Activated CD4-positive, CD25-positive, alpha-beta regulatory T cell treated with anti-CD3 and anti-CD28 coated beads, Interleukin-2, amount 50 U/mL, for 16 hours (primary cell): ENCODE results near the gene PFKM.

Experiments used
- DNase-seq: peaks from one replicate; pipeline ENCODE4 v3.0.0-alpha.2; 2020; ENCODE audit warnings: low read depth, low spot score

The PFKM gene

GRCh38 chr12:48157018-48157888, 38.1 kb downstream of the PFKM start, which contains the start of gene ASB8:
Gene ASB8 (minus strand): TSS chr12:48157515. CDS start chr12:48153496, 4,019 bp downstream.
- peak; percentile 99 for DNase-seq

DNA sequence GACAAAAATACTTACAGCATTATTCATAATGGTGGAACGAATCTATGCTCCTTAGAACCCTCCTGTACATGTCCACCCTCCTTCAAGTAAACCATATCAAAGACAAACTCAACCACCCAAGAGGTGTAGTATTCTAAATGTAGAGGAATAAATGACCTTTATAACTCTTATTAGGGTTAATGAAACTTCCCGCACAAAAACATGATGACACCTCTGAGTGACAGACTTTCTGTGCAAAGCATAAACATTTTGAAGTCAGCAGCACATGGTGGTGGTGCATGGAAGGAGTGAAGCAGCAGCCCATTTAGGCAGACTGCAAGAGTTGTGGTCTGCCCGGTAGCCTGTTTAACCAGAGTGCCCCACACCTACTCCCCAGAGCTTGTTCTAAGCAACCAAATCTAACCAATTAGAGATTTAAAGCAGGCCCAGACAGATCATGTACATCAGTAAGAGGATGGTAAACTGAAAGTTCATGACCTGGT, 38.8 kb downstream of the PFKM start:
- DNase-seq = no peak

DNA sequence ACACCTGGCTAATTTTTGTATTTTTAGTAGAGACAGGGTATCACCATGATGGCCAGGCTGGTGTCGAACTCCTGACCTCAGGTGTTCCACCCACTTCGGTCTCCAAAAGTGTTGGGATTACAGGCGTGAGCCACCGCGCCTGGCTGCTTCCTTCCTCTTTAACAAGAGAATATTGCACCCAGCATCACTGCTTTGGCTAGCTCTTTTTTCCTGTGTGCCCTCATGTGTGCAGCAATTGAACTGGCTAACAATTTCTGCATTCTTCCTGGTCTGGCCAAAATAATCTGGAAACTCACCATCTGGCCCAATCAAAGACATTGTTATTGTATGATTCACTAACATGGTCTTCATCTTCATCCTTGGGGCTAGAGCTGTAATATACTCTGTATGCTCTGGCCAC, 40.9 kb downstream of the PFKM start:
- DNase-seq = no peak

GRCh38 chr12:48160807-48161206, 41.6 kb downstream of the PFKM start:
- DNase-seq = no peak

DNA sequence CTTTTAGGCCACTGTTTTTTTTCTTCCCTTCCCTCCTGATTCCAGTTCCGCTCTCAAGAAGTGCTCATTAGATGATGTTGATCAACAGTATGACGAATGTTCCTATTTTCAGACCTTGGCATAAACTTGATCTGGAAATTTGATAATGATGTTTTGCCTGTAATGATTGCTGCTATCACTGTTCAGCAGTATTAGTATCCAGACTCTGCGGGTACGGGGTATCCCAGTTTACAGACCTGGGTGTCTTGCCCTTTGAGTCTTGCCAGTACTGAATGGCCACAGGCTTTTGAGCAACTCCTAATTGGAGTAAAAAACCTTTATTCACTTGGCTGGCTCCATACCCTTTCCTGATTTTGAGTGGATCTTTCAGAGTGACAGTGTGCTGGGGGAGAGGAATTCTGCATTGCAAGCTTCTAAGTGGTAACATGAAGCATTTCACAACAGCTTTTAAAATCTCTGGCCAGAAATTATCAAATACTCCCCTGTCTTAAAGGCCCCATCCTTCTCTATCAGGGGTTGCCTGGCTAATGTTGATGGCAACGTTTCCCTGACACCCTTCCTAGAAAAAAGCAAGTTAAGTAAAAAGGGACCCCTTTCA, 44.1 kb downstream of the PFKM start:
- no peak for DNase-seq

DNA sequence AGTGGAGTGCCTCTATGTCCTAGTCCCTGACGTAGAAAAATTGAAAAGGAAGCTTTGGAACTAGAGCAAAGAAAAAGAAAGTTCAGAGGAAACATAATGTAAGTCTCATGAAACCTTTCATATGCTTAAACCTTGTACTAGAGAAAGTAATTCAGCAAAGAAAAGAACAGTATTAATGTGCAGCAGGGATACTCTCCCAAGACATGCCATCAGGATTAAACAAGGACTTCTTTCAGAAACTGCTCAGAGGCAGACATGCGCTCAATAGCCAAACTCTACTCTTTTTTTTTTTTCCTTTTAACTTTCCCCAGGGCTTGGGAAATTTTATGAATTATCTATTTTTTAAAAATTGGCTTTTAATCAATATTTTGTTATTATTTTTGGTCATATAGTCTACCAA, 45.3 kb downstream of the PFKM start:
- no peak for DNase-seq

DNA sequence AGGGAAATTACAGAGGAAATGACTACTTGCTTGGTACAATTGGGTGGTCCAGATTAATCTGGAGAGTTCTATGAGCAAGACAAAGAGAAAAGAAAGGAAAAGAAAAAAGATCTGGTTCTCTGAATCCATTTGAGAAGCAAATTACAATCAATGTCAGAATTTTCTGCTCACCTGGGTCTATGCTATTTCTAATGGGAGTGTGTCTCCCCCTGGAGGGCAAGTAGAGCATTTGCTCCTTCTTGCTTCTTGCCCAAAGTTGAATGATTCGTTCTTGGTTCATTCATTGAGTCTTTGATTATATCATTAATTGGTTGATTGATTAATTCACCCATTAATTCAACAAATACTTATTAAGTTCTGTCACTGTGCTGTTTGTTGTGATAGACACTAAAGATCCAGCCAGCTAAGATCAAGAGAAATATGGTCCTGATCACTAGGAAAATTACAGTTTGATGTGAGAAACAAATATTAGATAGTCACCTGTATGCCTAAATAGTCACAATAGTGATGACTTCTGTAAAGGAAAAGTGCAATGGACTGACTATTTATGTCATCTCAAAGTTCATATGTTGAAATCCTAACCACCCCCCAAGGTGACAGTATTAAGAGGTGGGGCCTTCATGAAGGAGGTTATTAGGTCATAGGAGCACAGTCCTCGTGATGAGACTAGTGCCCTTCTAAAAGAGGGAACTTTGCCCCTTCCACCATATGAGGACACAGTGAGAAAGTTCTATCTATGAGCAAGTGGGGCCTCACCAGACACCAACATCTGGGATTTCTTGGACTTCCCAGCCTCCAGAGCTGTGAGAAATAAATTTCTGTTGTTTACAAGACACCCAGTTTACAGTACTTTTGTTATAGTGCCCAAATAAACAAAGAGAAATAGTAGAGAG, 46.2 kb downstream of the PFKM start:
- peak; percentile 43 for DNase-seq

GRCh38 chr12:48169011-48169410, 49.8 kb downstream of the PFKM start:
- DNase-seq = no peak

GRCh38 chr12:48175613-48176416, 56.7 kb downstream of the PFKM start:
- no peak for DNase-seq

DNA sequence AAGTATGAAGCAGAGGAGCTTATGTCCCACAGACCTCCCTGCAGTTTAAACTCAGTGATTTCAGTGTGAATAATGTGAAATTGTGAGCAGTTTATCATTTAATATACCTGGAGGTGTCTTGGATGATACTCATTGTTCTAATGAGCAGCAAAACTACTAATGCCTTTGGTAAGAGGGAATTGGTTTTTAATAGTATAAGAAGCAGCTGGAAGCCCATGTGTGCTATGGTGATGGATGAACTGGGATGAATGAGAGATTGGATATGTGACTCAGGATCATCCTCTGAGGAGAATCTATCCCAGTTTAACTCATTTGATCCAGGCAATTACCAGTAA, 57.2 kb downstream of the PFKM start:
- DNase-seq = no peak

DNA sequence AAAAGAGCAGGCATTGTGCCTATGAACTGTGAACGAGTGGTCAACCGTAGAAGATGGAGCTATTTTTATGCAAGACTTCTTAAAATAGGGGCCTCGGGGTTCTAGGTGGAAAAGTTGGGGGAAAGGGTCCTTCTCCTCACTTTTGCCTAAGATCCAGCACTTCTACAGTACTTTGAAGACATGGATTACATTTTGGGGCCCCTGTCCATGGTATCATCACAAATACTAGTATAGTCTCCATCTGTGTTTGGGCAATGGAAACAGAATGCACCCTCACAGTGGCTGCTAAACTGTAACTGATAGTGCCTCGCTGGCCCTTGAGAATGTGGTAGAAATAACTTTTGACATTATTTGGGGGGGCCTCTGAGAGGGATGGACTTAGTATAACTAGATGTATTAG, 58.8 kb downstream of the PFKM start:
- DNase-seq = no peak

GRCh38 chr12:48179466-48179865, 60.3 kb downstream of the PFKM start:
- DNase-seq = no peak

DNA sequence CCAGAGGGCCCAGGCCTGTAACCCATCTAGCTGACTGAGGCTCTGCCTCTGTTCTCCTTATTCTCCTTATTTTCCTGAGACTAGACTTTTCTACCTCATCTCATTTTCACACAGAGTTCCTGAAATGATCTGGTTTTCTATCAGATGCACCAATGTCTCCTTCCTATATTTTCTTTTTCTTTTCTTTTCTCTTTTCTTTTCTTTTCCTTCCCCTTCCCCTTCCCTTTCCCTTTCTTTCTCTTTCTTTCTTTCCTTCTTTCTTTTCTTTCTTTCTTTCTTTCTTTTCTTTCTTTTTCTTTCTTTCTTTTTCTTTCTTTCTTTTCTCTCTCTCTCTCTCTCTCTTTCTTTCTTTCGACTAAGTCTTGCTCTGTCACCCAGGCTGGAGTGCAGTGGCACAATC, 61.3 kb downstream of the PFKM start:
- DNase-seq = no peak

DNA sequence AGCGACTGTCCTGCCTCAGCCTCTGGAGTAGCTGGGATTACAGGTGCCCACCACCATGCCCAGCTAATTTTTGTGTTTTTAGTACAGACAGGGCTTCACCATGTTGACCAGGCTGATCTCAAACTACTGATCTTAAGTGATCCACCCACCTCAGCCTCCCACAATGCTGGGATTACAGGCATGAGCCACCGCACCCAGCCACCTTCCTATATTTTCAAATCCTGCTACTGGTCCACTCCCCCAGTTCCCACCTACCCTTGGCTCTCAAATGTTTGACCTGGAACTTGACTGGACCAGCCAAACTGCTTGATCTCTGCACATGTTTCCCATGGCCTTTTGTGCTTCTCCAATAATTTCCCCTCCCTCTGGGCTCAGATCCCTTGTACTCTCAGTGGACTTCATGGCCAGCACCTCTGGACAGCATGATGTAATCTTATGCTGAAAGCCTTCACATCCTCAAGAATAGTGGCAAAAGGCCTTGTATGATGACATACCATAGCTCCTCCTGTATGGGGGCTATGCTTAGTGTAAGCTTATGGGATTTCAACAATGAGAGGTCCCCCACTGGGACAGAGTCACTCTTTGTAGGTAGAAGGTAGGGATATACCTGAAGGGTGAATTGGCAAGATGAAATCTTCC, 61.8 kb downstream of the PFKM start:
- DNase-seq = no peak

GRCh38 chr12:48182631-48183030, 63.5 kb downstream of the PFKM start:
- no peak for DNase-seq

DNA sequence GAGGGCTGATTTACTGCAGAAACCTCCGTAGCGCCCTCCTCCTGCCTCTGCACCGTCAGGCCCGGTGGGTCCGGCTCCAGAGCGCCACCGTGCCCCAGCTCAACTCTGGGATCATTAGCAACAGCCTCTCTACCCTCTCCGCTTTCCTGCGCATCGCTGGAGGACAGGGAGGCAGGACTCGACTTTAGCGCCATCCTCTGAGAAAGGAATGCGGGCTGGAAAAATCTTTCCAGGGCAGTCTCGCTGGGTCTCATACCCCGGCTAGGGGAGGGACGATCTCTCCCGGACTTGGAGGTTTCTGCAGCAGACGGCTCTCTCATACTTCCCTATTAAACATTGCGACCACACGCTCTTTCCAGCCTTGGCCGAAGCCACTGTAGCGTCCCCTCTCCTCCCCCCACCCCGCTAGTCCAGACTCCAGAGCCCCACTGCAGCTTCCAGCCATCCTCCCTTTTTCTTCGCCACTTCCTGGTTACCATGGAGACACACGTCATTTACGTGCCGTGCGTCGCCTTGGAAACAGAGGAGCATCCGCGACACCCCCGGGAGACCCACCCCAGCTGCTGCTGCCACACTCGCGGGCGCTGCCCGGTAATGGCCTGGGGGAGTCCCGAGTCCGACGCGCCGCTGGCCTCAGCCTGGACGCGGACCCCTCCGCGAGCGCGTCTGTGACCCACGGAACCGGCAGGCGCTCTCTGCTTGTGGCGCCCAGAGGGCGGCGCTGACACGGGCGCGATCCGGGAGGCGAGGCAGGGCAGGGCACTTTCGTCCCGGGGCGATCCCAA, 64.1 kb downstream of the PFKM start, which contains the start of gene CCDC184:
Gene CCDC184, plus strand, starts transcription at position 554 of the 785 bp plus-strand sequence. CDS start 479 bp downstream, outside the sequence.
- DNase-seq = peak; percentile 46

- DNase-seq = no peak
Observed at GRCh38 chr12:48183876-48184548, 64.8 kb downstream of the PFKM start.

GRCh38 chr12:48184549-48184922, 65.4 kb downstream of the PFKM start:
- no peak for DNase-seq

- no peak for DNase-seq
Observed at GRCh38 chr12:48185181-48185919, 66.2 kb downstream of the PFKM start.
